Ascending aorta (tissue), 2 donors: Measurements from ENCODE around the gene KCNQ5. TPM values are rescaled to one million over a fixed set of nuclear protein-coding genes. Genes with fewer than 3 reads are reported as not detected.
"Not testable (repeated sequence)": the region's sequence is repeated elsewhere in the genome, so short reads cannot be mapped to it uniquely, and the experiment has no call there.

Source experiments
- DNase-seq, 2 donors: peaks; one replicate each; pipeline ENCODE4 v3.0.0-alpha.2; 2019; ENCODE audit warnings: low spot score in 2 of 2
- H3K27ac ChIP-seq, 2 donors: fragments of 200-600 bp; sonication (generic); one replicate each; pipeline ENCODE4 v1.5.1; 2016 to 2017; ENCODE audit warnings: mild to moderate bottlenecking in 1 of 2
- H3K27me3 ChIP-seq: fragments of 200-600 bp; sonication (generic); one replicate; pipeline ENCODE4 v1.5.1; 2017
- H3K36me3 ChIP-seq, 2 donors: fragments of 200-600 bp; sonication (generic); one replicate each; pipeline ENCODE4 v1.5.1; 2016
- H3K4me1 ChIP-seq, 2 donors: fragments of 200-600 bp; sonication (generic); one replicate each; pipeline ENCODE4 v1.5.1; 2016 to 2017; ENCODE audit warnings: mild to moderate bottlenecking in 1 of 2
- H3K4me3 ChIP-seq, 2 donors: fragments of 200-600 bp; sonication (generic); one replicate each; pipeline ENCODE4 v1.5.1; 2016 to 2017; ENCODE audit warnings: mild to moderate bottlenecking in 1 of 2
- H3K9me3 ChIP-seq, 2 donors: fragments of 200-600 bp; sonication (generic); one replicate each; pipeline ENCODE4 v1.5.1; 2016
- CTCF ChIP-seq, 3 experiments: fragments of 200-600 bp in 2 of 3; fragments of 450-650 bp in 1 of 3; sonication (generic) in 2 of 3; IDR thresholded peaks; one replicate each; pipeline ENCODE4 v1.5.1; 2016 to 2019; ENCODE audit warnings: antibody characterized with exemption in 3 of 3, mild to moderate bottlenecking in 1 of 3, moderate library complexity in 1 of 3
- intact Hi-C: fragments of 100-400 bp; cut with DNase I; formaldehyde crosslinking; loops from one replicate; pipeline ENCODE4 v1.15.1; 2023
- total RNA-seq: library from RNA; depleted of rRNA; stranded (reverse); fragments of >200 nt; gene quantifications from one replicate; pipeline ENCODE4 v1.1.0, GENCODE V29; 2016

Gene KCNQ5
- total RNA-seq, 1 donor from 2014 or later, result 4.5 TPM

GRCh38 chr6:72969666-72970065 lies 347.8 kb downstream of the KCNQ5 start:
- intact Hi-C loops, result loop anchor here (5.0 kb wide), 1 partner anchor 78 kb away; no protein-coding TSS in a partner anchor
- no peaks in the 10 kb centered on the region for H3K9me3 ChIP-seq
- no peaks in the 10 kb centered on the region for H3K4me1 ChIP-seq
- H3K27ac ChIP-seq, result no peak overlapping the region
- H3K27me3 ChIP-seq, result no peaks in the 10 kb centered on the region
- no peak overlapping the region for H3K4me3 ChIP-seq
- no peak for DNase-seq
- H3K36me3 ChIP-seq, result no peaks in the 10 kb centered on the region
- no peak for TF ChIP-seq CTCF (IDR thresholded peaks at IDR 0.05)

GRCh38 chr6:72972579-72972978 lies 350.7 kb downstream of the KCNQ5 start:
- H3K27me3 ChIP-seq, result no peaks in the 10 kb centered on the region
- no peaks in the 10 kb centered on the region for H3K9me3 ChIP-seq
- no peak overlapping the region for H3K4me3 ChIP-seq
- no peak for TF ChIP-seq CTCF (IDR thresholded peaks at IDR 0.05)
- DNase-seq, result no peak
- no peak overlapping the region for H3K27ac ChIP-seq
- no peaks in the 10 kb centered on the region for H3K36me3 ChIP-seq
- intact Hi-C loops, result no loop called here
- H3K4me1 ChIP-seq, result no peaks in the 10 kb centered on the region

GRCh38 chr6:72974276-72974675 lies 352.4 kb downstream of the KCNQ5 start:
- no peak overlapping the region for H3K27ac ChIP-seq
- H3K4me1 ChIP-seq, result no peaks in the 10 kb centered on the region
- intact Hi-C loops, result no loop called here
- no peaks in the 10 kb centered on the region for H3K9me3 ChIP-seq
- no peaks in the 10 kb centered on the region for H3K27me3 ChIP-seq
- H3K4me3 ChIP-seq, result no peak overlapping the region
- no peak for TF ChIP-seq CTCF (IDR thresholded peaks at IDR 0.05)
- DNase-seq, result no peak
- H3K36me3 ChIP-seq, result no peaks in the 10 kb centered on the region

- Histone ChIP-seq H3K27me3 (no peaks in the 10 kb centered on the region), H3K4me3 (no peak overlapping the region), H3K36me3 (no peaks in the 10 kb centered on the region), H3K9me3 (no peaks in the 10 kb centered on the region), H3K4me1 (no peaks in the 10 kb centered on the region), H3K27ac (peak overlapping the region; percentile 6 to 34)
- intact Hi-C loops, result no loop called here
- no peak for TF ChIP-seq CTCF (IDR thresholded peaks at IDR 0.05)
- no peak for DNase-seq
Observed at GRCh38 chr6:72975352-72975752, 353.5 kb downstream of the KCNQ5 start.

- no peak for DNase-seq
- intact Hi-C loops, result no loop called here
- H3K36me3 ChIP-seq, result no peaks in the 10 kb centered on the region
- no peaks in the 10 kb centered on the region for H3K27me3 ChIP-seq
- TF ChIP-seq CTCF (IDR thresholded peaks at IDR 0.05), result no peak
- H3K4me3 ChIP-seq, result no peak overlapping the region
- no peaks in the 10 kb centered on the region for H3K9me3 ChIP-seq
- no peaks in the 10 kb centered on the region for H3K4me1 ChIP-seq
- H3K27ac ChIP-seq, result no peak overlapping the region
Observed at GRCh38 chr6:72976484-72976883, 354.6 kb downstream of the KCNQ5 start.

GRCh38 chr6:72977114-72977513 lies 355.2 kb downstream of the KCNQ5 start:
- no peak for TF ChIP-seq CTCF (IDR thresholded peaks at IDR 0.05)
- Histone ChIP-seq H3K4me1 (no peaks in the 10 kb centered on the region), H3K27me3 (no peaks in the 10 kb centered on the region), H3K36me3 (no peaks in the 10 kb centered on the region), H3K27ac (no peak overlapping the region), H3K4me3 (no peak overlapping the region), H3K9me3 (no peaks in the 10 kb centered on the region)
- DNase-seq, result no peak
- intact Hi-C loops, result no loop called here

- intact Hi-C loops, result not testable (repeated sequence)
Observed at GRCh38 chr6:72978808-72979207, 356.9 kb downstream of the KCNQ5 start.

GRCh38 chr6:72984189-72984831 lies 362.4 kb downstream of the KCNQ5 start:
- H3K9me3 ChIP-seq, H3K36me3 ChIP-seq, H3K27ac ChIP-seq, H3K4me1 ChIP-seq, DNase-seq, intact Hi-C loops, H3K27me3 ChIP-seq, H3K4me3 ChIP-seq: not testable (repeated sequence)

More at GRCh38 chr6:72978808-72979207, 356.9 kb downstream of the KCNQ5 start:
- not testable (repeated sequence) for H3K4me3 ChIP-seq, H3K9me3 ChIP-seq, H3K4me1 ChIP-seq, H3K36me3 ChIP-seq, H3K27ac ChIP-seq, DNase-seq, H3K27me3 ChIP-seq
